K562 (cell line): ENCODE results near the gene ABCA3. TPM values are rescaled to one million over a fixed set of nuclear protein-coding genes. Genes with fewer than 3 reads are reported as not detected.
A peak's percentile ranks its signal among the peaks of the same experiment; 100 is the strongest.

Experiments
- ATAC-seq: fragments of 200-7000 bp; cut with Tn5 transposase; 3 replicates; pipeline ENCODE4 v1.9.1; 2020; ENCODE audit warnings: moderate library complexity
- BruUV-seq: library from RNA; stranded (reverse); fragments of 400-500 nt; replicated peaks from 2 replicates; lab custom pipeline; 2021; lab: Mats Ljungman, UMichigan
- CTCF ChIA-PET: fragments of 300-600 bp; formaldehyde crosslinking; extraction: SDS; loops from one replicate; lab custom pipeline; 2021; ENCODE audit warnings: low intra/inter-chr PET ratio; lab: Yijun Ruan, JAX
- POLR2A ChIA-PET: fragments of 300-600, 350-650 bp; sonication (Branson Sonifier 250); formaldehyde crosslinking; extraction: SDS; loops from one replicate; lab custom pipeline; 2021; ENCODE audit warnings: antibody characterized with exemption, inconsistent platforms; lab: Yijun Ruan, JAX
- DNase-seq, 4 experiments: peaks; one replicate each; pipeline versions ENCODE4 v3.0.0 to v3.0.0-alpha.2; 2011 to 2018; ENCODE audit warnings: low spot score in 3 of 4, mixed read lengths in 3 of 4; ENCODE audit errors: extremely low read depth in 1 of 4
- FAIRE-seq: peaks from 2 replicates; lab custom pipeline; 2011; peaks lifted over from hg19 to GRCh38; lab: Jason Lieb, UNC
- H2AFZ ChIP-seq: 2 replicates; pipeline ENCODE4 v1.6.0; 2011; ENCODE audit warnings: low read depth, low read length, control low read depth, inconsistent platforms
- H3K27ac ChIP-seq: fragments of 200-600 bp; 3 replicates; pipeline ENCODE4 v1.8.0; 2011; ENCODE audit warnings: low read depth, mild to moderate bottlenecking, control low read depth, inconsistent platforms, low read length, moderate library complexity, mixed read lengths; ENCODE audit errors: extremely low read depth
- H3K27me3 ChIP-seq, 2 experiments: fragments of 300-600 bp in 1 of 2; 2 replicates in 1 of 2; 3 replicates in 1 of 2; pipeline versions ENCODE4 v1.6.0 to v1.8.0; 2011; ENCODE audit warnings: inconsistent platforms in 2 of 2, low read length in 2 of 2, mild to moderate bottlenecking in 1 of 2, mixed read lengths in 1 of 2, moderate library complexity in 1 of 2; ENCODE audit not compliant: control insufficient read depth in 2 of 2, insufficient read depth in 2 of 2
- H3K36me3 ChIP-seq: fragments of 300-600 bp; 3 replicates; pipeline ENCODE4 v1.8.0; 2011; ENCODE audit warnings: mild to moderate bottlenecking, low read length, inconsistent platforms; ENCODE audit not compliant: control insufficient read depth, insufficient read depth
- H3K4me1 ChIP-seq, 2 experiments: fragments of 200-600 bp in 1 of 2; replicated peaks in 1 of 2; 2 replicates in 1 of 2; 3 replicates in 1 of 2; pipeline versions ENCODE4 v1.5.1 to v1.8.0; 2011; ENCODE audit warnings: inconsistent platforms in 2 of 2, low read length in 2 of 2, mild to moderate bottlenecking in 1 of 2, mixed read lengths in 1 of 2, moderate library complexity in 1 of 2; ENCODE audit not compliant: control insufficient read depth in 2 of 2, insufficient read depth in 2 of 2
- H3K4me2 ChIP-seq: 2 replicates; pipeline ENCODE4 v1.6.1; 2011; ENCODE audit warnings: low read length, control low read depth, inconsistent platforms, mixed read lengths; ENCODE audit not compliant: insufficient read depth
- H3K4me3 ChIP-seq: fragments of 200-600 bp; sonication (generic), shearing (Covaris generic); 2 replicates; pipeline ENCODE4 v1.5.1; 2016; ENCODE audit warnings: control low read depth, inconsistent platforms
- H3K79me2 ChIP-seq: fragments of 200-600 bp; 3 replicates; pipeline ENCODE4 v1.8.0; 2011; ENCODE audit warnings: low read length, inconsistent platforms; ENCODE audit not compliant: control insufficient read depth, insufficient read depth
- H3K9ac ChIP-seq, 2 experiments: 2 replicates each; pipeline versions ENCODE4 v1.6.0 to v1.6.1; 2011; ENCODE audit warnings: low read depth in 2 of 2, low read length in 2 of 2, control low read depth in 1 of 2, inconsistent platforms in 1 of 2, mild to moderate bottlenecking in 1 of 2, mixed read lengths in 1 of 2; ENCODE audit not compliant: insufficient read depth in 1 of 2
- H3K9me1 ChIP-seq: one replicate; pipeline ENCODE4 v1.6.0; 2011; ENCODE audit warnings: inconsistent platforms, mild to moderate bottlenecking, low read length, moderate library complexity; ENCODE audit not compliant: control insufficient read depth, insufficient read depth
- H3K9me3 ChIP-seq: replicated peaks from 2 replicates; pipeline ENCODE4 v1.5.1; 2011; ENCODE audit warnings: low read depth, low read length, inconsistent platforms; ENCODE audit not compliant: control insufficient read depth, insufficient read depth
- H4K20me1 ChIP-seq: replicated peaks from 2 replicates; pipeline ENCODE4 v1.6.1; 2011; ENCODE audit warnings: low read length, inconsistent platforms, mixed read lengths; ENCODE audit not compliant: control insufficient read depth, insufficient read depth
- ELF1 ChIP-seq: fragments of 200-800 bp; sonication (Bioruptor generic); IDR thresholded peaks from 2 replicates; pipeline ENCODE4 v1.6.1; 2016; ENCODE audit warnings: missing genetic modification characterization, missing compliant biosample characterization
- FOXA1 ChIP-seq: fragments of 450-650 bp; IDR thresholded peaks from 2 replicates; pipeline ENCODE4 v1.6.1; 2016; ENCODE audit warnings: mild to moderate bottlenecking, borderline replicate concordance
- HBP1 ChIP-seq: fragments of 450-650 bp; formaldehyde crosslinking; IDR thresholded peaks from 2 replicates; pipeline ENCODE4 v1.4.0; 2022; ENCODE audit warnings: missing genetic modification characterization
- KAT2B ChIP-seq: IDR thresholded peaks from one replicate; pipeline ENCODE4 v1.6.1; 2012; ENCODE audit warnings: low read depth, mild to moderate bottlenecking, control low read depth, inconsistent platforms, low read length, moderate library complexity
- MITF ChIP-seq: IDR thresholded peaks from 2 replicates; pipeline ENCODE4 v1.6.1; 2014; ENCODE audit warnings: antibody characterized with exemption
- PHB ChIP-seq: fragments of 250-450 bp; sonication (Bioruptor Pico); IDR thresholded peaks from 2 replicates; pipeline ENCODE4 v1.5.0; 2021
- POLR2G ChIP-seq: fragments of 200-400 bp; formaldehyde crosslinking; IDR thresholded peaks from 2 replicates; pipeline ENCODE4 v1.6.1; 2017; ENCODE audit warnings: low read depth, mild to moderate bottlenecking, antibody characterized with exemption, low read length, moderate library complexity
- STAG1 ChIP-seq: sonication (generic); formaldehyde crosslinking; IDR thresholded peaks from 2 replicates; pipeline ENCODE4 v1.5.0; 2020; ENCODE audit warnings: missing genetic modification reagents, borderline replicate concordance
- ZBTB7A ChIP-seq: IDR thresholded peaks from 2 replicates; pipeline ENCODE4 v1.6.1; 2011; ENCODE audit warnings: low read depth, mild to moderate bottlenecking, low read length, moderate library complexity, borderline replicate concordance; ENCODE audit not compliant: control insufficient read depth
- ZNF146 ChIP-seq: IDR thresholded peaks from one replicate; pipeline ENCODE4 v1.6.1; 2018; ENCODE audit warnings: missing compliant biosample characterization; ENCODE audit not compliant: unreplicated experiment
- WGBS: fragments of 100-300 bp; shearing (Covaris generic); methylation state at CpG from one replicate; pipeline ENCODE4 v1.1.6; 2016; ENCODE audit warnings: low coverage, mixed read lengths; ENCODE audit not compliant: insufficient coverage; ENCODE audit errors: missing lambda C conversion rate; 5-methylcytosine and 5-hydroxymethylcytosine counted together
- in situ Hi-C: fragments of 300-500 bp; cut with MboI; formaldehyde crosslinking; loops from 4 replicates; pipeline ENCODE4 v1.15.0; 2018; ENCODE audit warnings: inconsistent platforms, mixed read lengths
- intact Hi-C: fragments of 100-400 bp; cut with micrococcal nuclease; formaldehyde crosslinking; loops from 2 replicates; pipeline ENCODE4 v1.14.2; 2022
- polyA plus RNA-seq, 8 experiments: library from polyadenylated mRNA; depleted of rRNA in 4 of 8; stranded (reverse) in 5 of 8; unstranded in 3 of 8; fragments of >200 nt; fragmentation: Nextera tagmentation in 2 of 8; fragmentation: Illumina TruSeq in 1 of 8; extraction: Ambion mirVana in 2 of 8; extraction: Trizol in 1 of 8; gene quantifications; 2 replicates each; pipeline versions ENCODE4 v1.2.1 to v1.2.3, GENCODE V29; 2011 to 2014; ENCODE audit warnings: inconsistent platforms in 1 of 8, missing spikeins in 1 of 8
- total RNA-seq, 7 experiments: library from RNA; depleted of rRNA in 6 of 7; stranded (reverse); fragments of >200 nt in 6 of 7; fragmentation: Illumina TruSeq in 2 of 7; extraction: Trizol in 2 of 7; gene quantifications; 2 replicates each; pipeline versions ENCODE4 v1.2.1 to v1.2.3, GENCODE V29; 2011 to 2021; ENCODE audit warnings: low replicate concordance in 1 of 7
- TF ChIP-seq, protein P1 (sequence below), 2 experiments: fragments of 250-450 bp in 1 of 2; fragments of 450-650 bp in 1 of 2; sonication (Bioruptor Pico) in 1 of 2; IDR thresholded peaks; 2 replicates each; pipeline versions ENCODE4 v1.6.1 to v1.8.0; 2016 to 2021; ENCODE audit warnings: mild to moderate bottlenecking in 2 of 2, moderate library complexity in 2 of 2, missing compliant biosample characterization in 1 of 2, missing genetic modification characterization in 1 of 2

Gene ABCA3
- total and polyA plus RNA-seq, 9 of the 15 experiments (the other 6 are each of a cell fraction or from before 2014, with no cell fraction given): 0.66 to 23.7 (median 6.9) TPM

- POLR2A ChIA-PET: no interaction called here
- in situ Hi-C loops: no loop called here
- WGBS: 67% methylated on average over 1 of the region's 5 CpGs
Measured at GRCh38 chr16:2329532-2329931, 11.0 kb downstream of the ABCA3 start.

GRCh38 chr16:2328428-2328827, 12.1 kb downstream of the ABCA3 start:
- no peak for DNase-seq
- 85% methylated on average over 12 of the region's 12 CpGs for WGBS
- CTCF ChIA-PET: interaction anchor here (0.7 kb wide), 1 partner anchor 43 kb away, joined by 5 read pairs; no protein-coding TSS in a partner anchor
- H3K4me2 ChIP-seq: no peak overlapping the region
- no peaks in the 10 kb centered on the region for H3K79me2 ChIP-seq
- no peak overlapping the region for H3K27ac ChIP-seq
- no peaks in the 10 kb centered on the region for H3K27me3 ChIP-seq
- POLR2A ChIA-PET: interaction anchor here (0.8 kb wide), 1 partner anchor 113 kb away, joined by 3 read pairs; no protein-coding TSS in a partner anchor
- H3K9ac ChIP-seq: no peak overlapping the region
- no peaks in the 10 kb centered on the region for H4K20me1 ChIP-seq
- no peaks in the 10 kb centered on the region for H3K9me1 ChIP-seq
- ATAC-seq: no peak
- no peaks in the 10 kb centered on the region for H3K9me3 ChIP-seq
- peaks cover 0 to 3% of the 10 kb centered on the region in 2 experiments; a peak in 1 of 5 replicates for H3K4me1 ChIP-seq
- no peak overlapping the region for H3K4me3 ChIP-seq
- H3K36me3 ChIP-seq: peaks cover 44% of the 10 kb centered on the region; the same call in 2 of the 3 replicates
- in situ Hi-C loops (no loop called here), intact Hi-C loops (no loop called here)
- no TSS peak for BruUV-seq
- H2AFZ ChIP-seq: no peak overlapping the region
- FAIRE-seq: no peak
- TF ChIP-seq, protein P1, sequence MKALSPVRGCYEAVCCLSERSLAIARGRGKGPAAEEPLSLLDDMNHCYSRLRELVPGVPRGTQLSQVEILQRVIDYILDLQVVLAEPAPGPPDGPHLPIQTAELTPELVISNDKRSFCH (CRISPR knock-in tag; IDR thresholded peaks at IDR 0.05): no peak
- TF ChIP-seq, protein P1 (tag; IDR thresholded peaks at IDR 0.05): no peak
- no peak for TF ChIP-seq STAG1 (CRISPR knock-in tag)
- no peak for TF ChIP-seq ZBTB7A
- TF ChIP-seq HBP1: no peak
- no peak for TF ChIP-seq FOXA1
- TF ChIP-seq ZNF146 (CRISPR knock-in tag): no peak
- no peak for TF ChIP-seq MITF
- TF ChIP-seq PHB (CRISPR knock-in tag): no peak

More at GRCh38 chr16:2329532-2329931, 11.0 kb downstream of the ABCA3 start:
- intact Hi-C loops: no loop called here
- no peak for TF ChIP-seq KAT2B
- peak; percentile 39; the same call in 1 of the 2 replicates for TF ChIP-seq POLR2G
- TF ChIP-seq ELF1 (tag): no peak
- Histone ChIP-seq H3K9me1 (no peaks in the 10 kb centered on the region), H2AFZ (no peak overlapping the region), H3K79me2 (no peaks in the 10 kb centered on the region), H3K4me3 (no peak overlapping the region), H3K9me3 (no peaks in the 10 kb centered on the region), H3K36me3 (peaks cover 33% of the 10 kb centered on the region; the same call in 2 of the 3 replicates), H4K20me1 (no peaks in the 10 kb centered on the region), H3K4me1 (peaks cover 7 to 11% of the 10 kb centered on the region in 2 experiments; a peak in 4 of 5 replicates), H3K27me3 (no peaks in the 10 kb centered on the region), H3K4me2 (no peak overlapping the region), H3K27ac (no peak overlapping the region), H3K9ac (no peak overlapping the region)
- CTCF ChIA-PET: interaction anchor here (0.6 kb wide), 1 partner anchor 10 kb away, joined by 3 read pairs; no protein-coding TSS in a partner anchor
- no TSS peak for BruUV-seq
- FAIRE-seq (no peak), DNase-seq (no peak), ATAC-seq (peak; percentile 48)
